ENCODE data around the gene CLDN17. TPM values are rescaled to one million over a fixed set of nuclear protein-coding genes. Genes with fewer than 3 reads are reported as not detected.

Gene CLDN17
- total and polyA plus RNA-seq, 2 donors (not counting 1 experiment from before 2014, with no cell fraction given) = not detected

GRCh38 chr21:30200000-30200399 is 33.4 kb upstream of the CLDN17 start:
- DNase-seq (ENCODE audit: low read depth in 2 of 2) = no peak
- no peak overlapping the region for H3K27ac ChIP-seq (ENCODE audit: insufficient read depth, low read length)
- no peak overlapping the region for H3K9ac ChIP-seq (ENCODE audit: insufficient read depth, low read length)
- H3K4me3 ChIP-seq (replicated peaks in 1 of 4; ENCODE audit: control extremely low read depth in 1 of 4, insufficient read depth in 1 of 4, low read depth in 3 of 4, low read length in 4 of 4) = no peak overlapping the region
- H3K4me2 ChIP-seq (ENCODE audit: extremely low read depth, insufficient read depth, low read length) = no peak overlapping the region
- no peaks in the 10 kb centered on the region for H3K9me3 ChIP-seq (ENCODE audit: control insufficient read depth, insufficient read depth, low read depth, low read length)
- no peaks in the 10 kb centered on the region for H3K27me3 ChIP-seq (ENCODE audit: control insufficient read depth, insufficient read depth, low read length)
- H4K20me1 ChIP-seq (ENCODE audit: control insufficient read depth, extremely low read depth, insufficient read depth, low read length) = no peaks in the 10 kb centered on the region
- H3K36me3 ChIP-seq (ENCODE audit: control insufficient read depth, insufficient read depth, low read length) = no peaks in the 10 kb centered on the region
- H2AFZ ChIP-seq (ENCODE audit: low read length) = no peak overlapping the region
- no peaks in the 10 kb centered on the region for H3K79me2 ChIP-seq (ENCODE audit: control insufficient read depth, insufficient read depth, low read length)
- H3K4me1 ChIP-seq (ENCODE audit: control insufficient read depth, extremely low read depth, insufficient read depth, low read length) = no peaks in the 10 kb centered on the region
- TF ChIP-seq EZH2 (IDR thresholded peaks at IDR 0.05; ENCODE audit: low read length, missing control alignments) (no peak), CTCF (conservative IDR thresholded peaks at IDR 0.05 in 1 of 2, IDR thresholded peaks at IDR 0.05 in 1 of 2; ENCODE audit: low read depth in 1 of 2, low read length in 2 of 2) (no peak)

- TF ChIP-seq EZH2 (IDR thresholded peaks at IDR 0.05; ENCODE audit: low read length, missing control alignments) (no peak), CTCF (conservative IDR thresholded peaks at IDR 0.05 in 1 of 2, IDR thresholded peaks at IDR 0.05 in 1 of 2; ENCODE audit: low read depth in 1 of 2, low read length in 2 of 2) (peak in 1 of 2 donors; percentile 29)
- DNase-seq (ENCODE audit: low read depth in 2 of 2) = peak in 1 of 2 donors; percentile 15
- Histone ChIP-seq H3K27me3 (ENCODE audit: control insufficient read depth, insufficient read depth, low read length) (no peaks in the 10 kb centered on the region), H3K4me2 (ENCODE audit: extremely low read depth, insufficient read depth, low read length) (no peak overlapping the region), H4K20me1 (ENCODE audit: control insufficient read depth, extremely low read depth, insufficient read depth, low read length) (no peaks in the 10 kb centered on the region), H2AFZ (ENCODE audit: low read length) (no peak overlapping the region), H3K9ac (ENCODE audit: insufficient read depth, low read length) (no peak overlapping the region), H3K36me3 (ENCODE audit: control insufficient read depth, insufficient read depth, low read length) (no peaks in the 10 kb centered on the region), H3K4me3 (replicated peaks in 1 of 4; ENCODE audit: control extremely low read depth in 1 of 4, insufficient read depth in 1 of 4, low read depth in 3 of 4, low read length in 4 of 4) (no peak overlapping the region), H3K4me1 (ENCODE audit: control insufficient read depth, extremely low read depth, insufficient read depth, low read length) (no peaks in the 10 kb centered on the region), H3K9me3 (ENCODE audit: control insufficient read depth, insufficient read depth, low read depth, low read length) (no peaks in the 10 kb centered on the region), H3K27ac (ENCODE audit: insufficient read depth, low read length) (no peak overlapping the region), H3K79me2 (ENCODE audit: control insufficient read depth, insufficient read depth, low read length) (no peaks in the 10 kb centered on the region)
These were observed 28.2 kb upstream of the CLDN17 start for GRCh38 chr21:30194701-30195299.

DNA sequence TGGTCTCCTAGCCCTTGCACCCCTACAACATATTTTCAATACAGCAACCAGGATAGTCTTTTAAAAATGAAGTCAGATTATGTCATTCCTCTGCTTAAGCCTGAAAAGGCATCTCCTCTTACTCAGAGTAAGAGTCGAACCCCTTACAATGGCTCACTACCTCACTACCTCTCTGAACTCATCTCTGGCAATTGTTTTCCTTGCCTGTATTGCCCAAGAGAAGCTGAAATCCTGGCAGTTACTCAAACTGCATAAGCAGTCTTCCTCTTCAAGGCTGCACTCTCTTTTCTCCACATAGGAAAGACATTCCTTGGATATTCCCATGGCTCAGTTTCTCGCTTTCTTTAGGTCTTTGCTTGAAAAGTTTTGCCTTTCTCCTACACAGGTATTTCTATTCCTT is 26.6 kb upstream of the CLDN17 start:
- H4K20me1 ChIP-seq (ENCODE audit: control insufficient read depth, extremely low read depth, insufficient read depth, low read length) = no peaks in the 10 kb centered on the region
- no peaks in the 10 kb centered on the region for H3K79me2 ChIP-seq (ENCODE audit: control insufficient read depth, insufficient read depth, low read length)
- H3K4me1 ChIP-seq (ENCODE audit: control insufficient read depth, extremely low read depth, insufficient read depth, low read length) = no peaks in the 10 kb centered on the region
- H3K4me3 ChIP-seq (replicated peaks in 1 of 4; ENCODE audit: control extremely low read depth in 1 of 4, insufficient read depth in 1 of 4, low read depth in 3 of 4, low read length in 4 of 4) = no peak overlapping the region
- H3K27me3 ChIP-seq (ENCODE audit: control insufficient read depth, insufficient read depth, low read length) = no peaks in the 10 kb centered on the region
- TF ChIP-seq CTCF (conservative IDR thresholded peaks at IDR 0.05 in 1 of 2, IDR thresholded peaks at IDR 0.05 in 1 of 2; ENCODE audit: low read depth in 1 of 2, low read length in 2 of 2) = no peak
- no peak for TF ChIP-seq EZH2 (IDR thresholded peaks at IDR 0.05; ENCODE audit: low read length, missing control alignments)
- H3K4me2 ChIP-seq (ENCODE audit: extremely low read depth, insufficient read depth, low read length) = no peak overlapping the region
- no peak overlapping the region for H3K9ac ChIP-seq (ENCODE audit: insufficient read depth, low read length)
- no peaks in the 10 kb centered on the region for H3K36me3 ChIP-seq (ENCODE audit: control insufficient read depth, insufficient read depth, low read length)
- no peaks in the 10 kb centered on the region for H3K9me3 ChIP-seq (ENCODE audit: control insufficient read depth, insufficient read depth, low read depth, low read length)
- DNase-seq (ENCODE audit: low read depth in 2 of 2) = no peak
- H2AFZ ChIP-seq (ENCODE audit: low read length) = no peak overlapping the region
- H3K27ac ChIP-seq (ENCODE audit: insufficient read depth, low read length) = no peak overlapping the region

Measured in fibroblast of lung (primary cell).